ENCODE data around the gene MAFF.
A peak's percentile ranks its signal among the peaks of the same experiment; 100 is the strongest.
"Not testable (repeated sequence)": the region's sequence is repeated elsewhere in the genome, so short reads cannot be mapped to it uniquely, and the experiment has no call there.

The MAFF gene

GRCh38 chr22:38221908-38222796 lies 20.4 kb downstream of the MAFF start:
- DNase-seq: peak in 1 of 56 donors; percentile 16

- no peak for DNase-seq
Measured at GRCh38 chr22:38222797-38223119, 21.0 kb downstream of the MAFF start.

- peak in 10 of 56 donors; percentile 19 to 60 (median 30) for DNase-seq
Measured at GRCh38 chr22:38223289-38223960, 21.6 kb downstream of the MAFF start.

- no peak for DNase-seq
Measured at GRCh38 chr22:38226853-38227649, 25.3 kb downstream of the MAFF start.

GRCh38 chr22:38228326-38228872 lies 26.6 kb downstream of the MAFF start:
- DNase-seq: peak in 1 of 56 donors; percentile 21

- DNase-seq: no peak
Measured at GRCh38 chr22:38228873-38229740, 27.3 kb downstream of the MAFF start.

- DNase-seq: peak in 24 of 56 donors; percentile 15 to 70 (median 40)
Measured at GRCh38 chr22:38230108-38230825, 28.5 kb downstream of the MAFF start.

GRCh38 chr22:38230916-38231315 lies 29.1 kb downstream of the MAFF start:
- no peak for DNase-seq

GRCh38 chr22:38232196-38232595 lies 30.4 kb downstream of the MAFF start:
- DNase-seq: no peak

GRCh38 chr22:38233427-38233826 lies 31.6 kb downstream of the MAFF start:
- DNase-seq: peak in 2 of 56 donors; percentile 32 to 47

GRCh38 chr22:38233856-38234255 lies 32.1 kb downstream of the MAFF start:
- not testable (repeated sequence) for DNase-seq

GRCh38 chr22:38235240-38235850 lies 33.6 kb downstream of the MAFF start:
- DNase-seq: no peak

GRCh38 chr22:38236786-38237185 lies 35.0 kb downstream of the MAFF start:
- DNase-seq: peak in 1 of 56 donors; percentile 23

- peak in 29 of 56 donors; percentile 20 to 75 (median 49) for DNase-seq
Measured at GRCh38 chr22:38238519-38239071, 36.8 kb downstream of the MAFF start.

- peak in 43 of 56 donors; percentile 30 to 89 (median 60) for DNase-seq
Measured at GRCh38 chr22:38239101-38239761, 37.4 kb downstream of the MAFF start.

GRCh38 chr22:38240734-38241252 lies 39.0 kb downstream of the MAFF start:
- DNase-seq: peak in 22 of 56 donors; percentile 14 to 67 (median 32)

- peak in 36 of 56 donors; percentile 16 to 69 (median 44) for DNase-seq
Measured at GRCh38 chr22:38243007-38243765, 41.4 kb downstream of the MAFF start.
